Motor neuron (in vitro differentiated cells): ENCODE data around the gene PROSER2. TPM values are rescaled to one million over a fixed set of nuclear protein-coding genes. Genes with fewer than 3 reads are reported as not detected.

Source experiments
- ATAC-seq, 8 experiments: fragments of 200-7000 bp; cut with Tn5 transposase; replicated peaks in 6 of 8; 2 replicates each; pipeline ENCODE4 v1.8.0; 2021; ENCODE audit warnings: mild to moderate bottlenecking in 8 of 8, moderate library complexity in 8 of 8
- H3K27ac ChIP-seq, 2 donors: fragments of 250-450 bp; sonication (Bioruptor Pico); 2 replicates each; pipeline ENCODE4 v1.9.0; 2021; ENCODE audit warnings: antibody characterized with exemption in 2 of 2, mild to moderate bottlenecking in 2 of 2, moderate library complexity in 1 of 2
- H3K4me1 ChIP-seq, 2 donors: fragments of 250-450 bp; sonication (Bioruptor Pico); replicated peaks in 1 of 2; 2 replicates each; pipeline ENCODE4 v1.6.1; 2021; ENCODE audit warnings: antibody characterized with exemption in 2 of 2, mild to moderate bottlenecking in 2 of 2, moderate library complexity in 1 of 2
- H3K4me3 ChIP-seq, 5 donors: fragments of 250-450 bp; sonication (Bioruptor Pico); 2 replicates each; pipeline ENCODE4 v1.9.0; 2021; ENCODE audit warnings: antibody characterized with exemption in 5 of 5, mild to moderate bottlenecking in 5 of 5, moderate library complexity in 4 of 5
- WGBS, 10 experiments: fragments of 450-650 bp; shearing (Covaris generic); methylation state at CpG; one replicate each; pipeline ENCODE4 v1.0.0; 2022; 5-methylcytosine and 5-hydroxymethylcytosine counted together
- in situ Hi-C, 9 experiments: fragments of 400-800 bp; cut with MboI; loops; one replicate each; pipeline ENCODE4 v1.15.0; 2021; ENCODE audit warnings: low sequenced_read_pairs in 9 of 9, low pct_unique_long_range_greater_than_20kb in 2 of 9; ENCODE audit not compliant: unreplicated experiment in 9 of 9
- total RNA-seq, 8 experiments: library from RNA; unstranded; fragments of 300-600 nt; gene quantifications; 2 replicates each; pipeline versions ENCODE4 v1.2.3 to v1.2.4, GENCODE V29; 2022

Gene PROSER2
- total RNA-seq, 8 experiments from 2014 or later, result 0.71 to 5.8 (median 1.1) TPM; not detected in 1

- H3K27ac ChIP-seq, result no peak overlapping the region
- H3K4me1 ChIP-seq, result peaks cover 27 to 30% of the 10 kb centered on the region in 2 donors
- no peak for ATAC-seq
- 74 to 100% (median 95%) methylated on average over 1 to 6 of the region's 13 CpGs; no CpG with 5 or more reads in 6 of the 10 experiments for WGBS, 10 experiments
- in situ Hi-C loops, result no loop called here
- no peak overlapping the region for H3K4me3 ChIP-seq
These were observed 54.4 kb downstream of the PROSER2 start for GRCh38 chr10:11877591-11877905.

GRCh38 chr10:11878776-11879175 lies 55.6 kb downstream of the PROSER2 start:
- WGBS, 10 experiments, result 60 to 100% (median 92%) methylated on average over 1 to 7 of the region's 12 CpGs; no CpG with 5 or more reads in 5 of the 10 experiments
- no peak overlapping the region for H3K4me3 ChIP-seq
- ATAC-seq, result no peak
- no peak overlapping the region for H3K27ac ChIP-seq
- in situ Hi-C loops, result no loop called here
- H3K4me1 ChIP-seq, result peaks cover 27 to 30% of the 10 kb centered on the region in 2 donors

- 69 to 86% (median 80%) methylated on average over 1 to 10 of the region's 15 CpGs; no CpG with 5 or more reads in 6 of the 10 experiments for WGBS, 10 experiments
- in situ Hi-C loops, result no loop called here
- no peak for ATAC-seq
These were observed 56.4 kb downstream of the PROSER2 start for GRCh38 chr10:11879387-11880094.

GRCh38 chr10:11880151-11881029 lies 57.2 kb downstream of the PROSER2 start:
- peaks cover 13 to 19% of the 10 kb centered on the region in 2 donors for H3K4me1 ChIP-seq
- H3K4me3 ChIP-seq, result no peak overlapping the region
- in situ Hi-C loops, result no loop called here
- H3K27ac ChIP-seq, result no peak overlapping the region
- 66 to 100% (median 93%) methylated on average over 1 to 11 of the region's 32 CpGs; no CpG with 5 or more reads in 2 of the 10 experiments for WGBS, 10 experiments
- peak in 5 of 8 experiments; percentile 21 to 77 (median 53) for ATAC-seq

More at GRCh38 chr10:11879387-11880094, 56.4 kb downstream of the PROSER2 start:
- H3K4me3 ChIP-seq, result no peak overlapping the region
- H3K27ac ChIP-seq, result no peak overlapping the region
- peaks cover 20 to 24% of the 10 kb centered on the region in 2 donors for H3K4me1 ChIP-seq

- Histone ChIP-seq H3K4me3 (no peak overlapping the region), H3K27ac (no peak overlapping the region), H3K4me1 (peaks cover 6 to 12% of the 10 kb centered on the region in 2 donors)
- WGBS, 10 experiments, result 70 to 100% (median 93%) methylated on average over 2 to 3 of the region's 11 CpGs; no CpG with 5 or more reads in 5 of the 10 experiments
- in situ Hi-C loops, result no loop called here
- ATAC-seq, result no peak
These were observed 57.9 kb downstream of the PROSER2 start for GRCh38 chr10:11881030-11881476.

- Histone ChIP-seq H3K4me3 (no peak overlapping the region), H3K4me1 (peaks cover 0 to 5% of the 10 kb centered on the region in 2 donors), H3K27ac (no peak overlapping the region)
- ATAC-seq, result peak in 2 of 8 experiments; percentile 12 to 16
- WGBS, 10 experiments, result 60 to 94% (median 86%) methylated on average over 1 to 10 of the region's 21 CpGs; no CpG with 5 or more reads in 4 of the 10 experiments
- in situ Hi-C loops, result no loop called here
These were observed 58.6 kb downstream of the PROSER2 start for GRCh38 chr10:11881477-11882417.

GRCh38 chr10:11882646-11883375 lies 59.7 kb downstream of the PROSER2 start:
- Histone ChIP-seq H3K4me3 (no peak overlapping the region), H3K4me1 (peaks cover 0 to 3% of the 10 kb centered on the region in 2 donors), H3K27ac (no peak overlapping the region)
- in situ Hi-C loops, result no loop called here
- ATAC-seq, result no peak
- 87 to 100% (median 93%) methylated on average over 1 to 5 of the region's 14 CpGs; no CpG with 5 or more reads in 1 of the 10 experiments for WGBS, 10 experiments

- peaks cover 0 to 3% of the 10 kb centered on the region in 2 donors for H3K4me1 ChIP-seq
- in situ Hi-C loops, result no loop called here
- H3K4me3 ChIP-seq, result no peak overlapping the region
- no peak for ATAC-seq
- 67 to 100% (median 90%) methylated on average over 1 to 3 of the region's 7 CpGs; no CpG with 5 or more reads in 3 of the 10 experiments for WGBS, 10 experiments
- H3K27ac ChIP-seq, result no peak overlapping the region
These were observed 61.7 kb downstream of the PROSER2 start for GRCh38 chr10:11884706-11885423.

- in situ Hi-C loops, result no loop called here
- Histone ChIP-seq H3K4me1 (peaks cover 0 to 3% of the 10 kb centered on the region in 2 donors), H3K4me3 (no peak overlapping the region), H3K27ac (no peak overlapping the region)
- 63 to 87% (median 82%) methylated on average over 2 to 3 of the region's 13 CpGs; no CpG with 5 or more reads in 6 of the 10 experiments for WGBS, 10 experiments
- no peak for ATAC-seq
These were observed 62.4 kb downstream of the PROSER2 start for GRCh38 chr10:11885437-11886137.

- in situ Hi-C loops, result no loop called here
These were observed 63.0 kb downstream of the PROSER2 start for GRCh38 chr10:11886138-11886474.

GRCh38 chr10:11886851-11887250 lies 63.7 kb downstream of the PROSER2 start:
- 20 to 90% (median 76%) methylated on average over 1 to 8 of the region's 12 CpGs; no CpG with 5 or more reads in 7 of the 10 experiments for WGBS, 10 experiments
- Histone ChIP-seq H3K27ac (no peak overlapping the region), H3K4me3 (no peak overlapping the region), H3K4me1 (no peaks in the 10 kb centered on the region)
- in situ Hi-C loops, result no loop called here
- peak in 3 of 8 experiments; percentile 68 to 89 (median 84) for ATAC-seq

More at GRCh38 chr10:11886138-11886474, 63.0 kb downstream of the PROSER2 start:
- ATAC-seq, result no peak
- no peak overlapping the region for H3K4me3 ChIP-seq
- no peak overlapping the region for H3K27ac ChIP-seq
- no peaks in the 10 kb centered on the region for H3K4me1 ChIP-seq
- WGBS, 10 experiments, result 90 to 100% methylated on average over 1 to 2 of the region's 6 CpGs; no CpG with 5 or more reads in 8 of the 10 experiments
